PC-9 (cell line): Measurements from ENCODE around the gene MYH14. TPM values are rescaled to one million over a fixed set of nuclear protein-coding genes. Genes with fewer than 3 reads are reported as not detected.

Experiments
- BruUV-seq: library from RNA; stranded (reverse); fragments of 400-500 nt; replicated peaks from 2 replicates; lab custom pipeline; 2021; lab: Mats Ljungman, UMichigan
- CTCF ChIA-PET: fragments of 300-600 bp; sonication (Branson Sonifier 250); formaldehyde crosslinking; loops from one replicate; lab custom pipeline; 2022; ENCODE audit warnings: antibody characterized with exemption; lab: Charles Lee
- POLR2A ChIA-PET: fragments of 300-600 bp; sonication (Branson Sonifier 250); formaldehyde crosslinking; loops from one replicate; lab custom pipeline; 2022; ENCODE audit warnings: antibody characterized with exemption; ENCODE audit not compliant: unreplicated experiment; lab: Charles Lee
- DNase-seq, 2 experiments: peaks; one replicate each; pipeline versions ENCODE4 v3.0.0 to v3.0.0-alpha.2; 2015 to 2022; ENCODE audit warnings: mixed read lengths in 1 of 2
- H2AFZ ChIP-seq: fragments of 200-600 bp; sonication (generic); 2 replicates; pipeline ENCODE4 v1.8.1; 2017; ENCODE audit warnings: antibody characterized with exemption
- H3F3A ChIP-seq: fragments of 200-600 bp; sonication (generic); 2 replicates; pipeline ENCODE4 v1.8.1; 2017; ENCODE audit warnings: antibody characterized with exemption, mild to moderate bottlenecking, low read depth; ENCODE audit not compliant: insufficient read depth
- H3K27ac ChIP-seq: fragments of 200-600 bp; sonication (generic); 2 replicates; pipeline ENCODE4 v1.6.1; 2016; ENCODE audit warnings: mixed run types
- H3K27me3 ChIP-seq: fragments of 200-600 bp; sonication (generic); 2 replicates; pipeline ENCODE4 v1.6.1; 2016; ENCODE audit warnings: low read depth, mixed run types; ENCODE audit not compliant: insufficient read depth
- H3K36me3 ChIP-seq: fragments of 200-600 bp; sonication (generic); 2 replicates; pipeline ENCODE4 v1.6.1; 2016; ENCODE audit warnings: low read depth, mixed run types
- H3K4me1 ChIP-seq: fragments of 200-600 bp; sonication (generic); replicated peaks from 2 replicates; pipeline ENCODE4 v1.6.1; 2016; ENCODE audit warnings: mixed run types; ENCODE audit not compliant: insufficient read depth
- H3K4me2 ChIP-seq: fragments of 200-600 bp; sonication (generic); 2 replicates; pipeline ENCODE4 v1.6.1; 2017; ENCODE audit warnings: mixed run types
- H3K4me3 ChIP-seq: fragments of 200-600 bp; sonication (generic); 2 replicates; pipeline ENCODE4 v1.6.1; 2016; ENCODE audit warnings: mixed run types
- H3K79me2 ChIP-seq: fragments of 200-600 bp; sonication (generic); 2 replicates; pipeline ENCODE4 v1.6.1; 2017; ENCODE audit warnings: low read depth, mixed run types
- H3K9me2 ChIP-seq: fragments of 200-600 bp; sonication (generic); 2 replicates; pipeline ENCODE4 v1.8.1; 2017; ENCODE audit warnings: mild to moderate bottlenecking; ENCODE audit not compliant: insufficient read depth
- H3K9me3 ChIP-seq: fragments of 200-600 bp; sonication (generic); 2 replicates; pipeline ENCODE4 v1.8.1; 2016; ENCODE audit warnings: low read depth; ENCODE audit not compliant: insufficient read depth
- H4K20me1 ChIP-seq: fragments of 200-600 bp; sonication (generic); 2 replicates; pipeline ENCODE4 v1.8.1; 2017; ENCODE audit not compliant: insufficient read depth
- CTCF ChIP-seq: fragments of 200-600 bp; sonication (generic); conservative IDR thresholded peaks from 2 replicates; pipeline ENCODE4 v1.6.1; 2017; ENCODE audit warnings: mixed run types, antibody characterized with exemption, mild to moderate bottlenecking, moderate library complexity
- EZH2 ChIP-seq: fragments of 200-600 bp; sonication (generic); IDR thresholded peaks from 2 replicates; pipeline ENCODE4 v1.8.0; 2017; ENCODE audit warnings: antibody characterized with exemption, low read depth
- intact Hi-C: fragments of 100-400 bp; cut with micrococcal nuclease; formaldehyde crosslinking; loops from one replicate; pipeline ENCODE4 v1.10.0; 2022; ENCODE audit not compliant: unreplicated experiment
- total RNA-seq: library from RNA; stranded (reverse); gene quantifications from 2 replicates; pipeline ENCODE4 v1.2.3, GENCODE V29; 2021

MYH14 gene
- total RNA-seq, 1 experiment from 2014 or later: 115 TPM

GRCh38 chr19:50207730-50208129, 4.3 kb downstream of the MYH14 start:
- Histone ChIP-seq H3K27me3 (no peaks in the 10 kb centered on the region), H2AFZ (no peak overlapping the region), H3K9me3 (peaks cover 6% of the 10 kb centered on the region; the same call in 1 of the 2 replicates), H3K79me2 (peaks cover 35% of the 10 kb centered on the region), H3K9me2 (no peaks in the 10 kb centered on the region), H3F3A (peaks cover 14% of the 10 kb centered on the region), H3K27ac (no peak overlapping the region), H3K4me2 (no peak overlapping the region), H3K4me1 (peaks cover 24% of the 10 kb centered on the region), H4K20me1 (no peaks in the 10 kb centered on the region), H3K36me3 (peaks cover 20% of the 10 kb centered on the region), H3K4me3 (no peak overlapping the region)
- POLR2A ChIA-PET: no interaction called here
- no peak for DNase-seq
- intact Hi-C loops: no loop called here
- BruUV-seq: no TSS peak
- CTCF ChIA-PET: no interaction called here
- no peak for TF ChIP-seq CTCF
- TF ChIP-seq EZH2: no peak

- ChIA-PET POLR2A (no interaction called here), CTCF (no interaction called here)
- Histone ChIP-seq H4K20me1 (no peaks in the 10 kb centered on the region), H3K9me3 (peaks cover 6% of the 10 kb centered on the region; the same call in 1 of the 2 replicates), H3K27ac (no peak overlapping the region), H3K27me3 (no peaks in the 10 kb centered on the region), H3K4me1 (peaks cover 29% of the 10 kb centered on the region), H3K4me3 (no peak overlapping the region), H3K4me2 (no peak overlapping the region), H3K79me2 (peaks cover 30% of the 10 kb centered on the region), H3K36me3 (peaks cover 20% of the 10 kb centered on the region), H3K9me2 (no peaks in the 10 kb centered on the region), H3F3A (peaks cover 27% of the 10 kb centered on the region), H2AFZ (no peak overlapping the region)
- TF ChIP-seq EZH2 (no peak), CTCF (no peak)
- no peak for DNase-seq
- BruUV-seq: no TSS peak
- intact Hi-C loops: no loop called here
Observed at GRCh38 chr19:50209131-50209530, 5.7 kb downstream of the MYH14 start.

GRCh38 chr19:50210425-50210824, 7.0 kb downstream of the MYH14 start:
- Histone ChIP-seq H3K4me1 (peaks cover 26% of the 10 kb centered on the region), H3K27ac (no peak overlapping the region), H3K9me3 (peaks cover 6% of the 10 kb centered on the region; the same call in 1 of the 2 replicates), H2AFZ (no peak overlapping the region), H3K4me3 (no peak overlapping the region), H3K36me3 (peaks cover 20% of the 10 kb centered on the region), H3K4me2 (no peak overlapping the region), H3K79me2 (peaks cover 22% of the 10 kb centered on the region), H3K9me2 (no peaks in the 10 kb centered on the region), H3F3A (peaks cover 24% of the 10 kb centered on the region), H3K27me3 (no peaks in the 10 kb centered on the region), H4K20me1 (no peaks in the 10 kb centered on the region)
- no peak for DNase-seq
- ChIA-PET POLR2A (interaction anchor here (0.6 kb wide), 1 partner anchor 144 kb away, joined by 8 read pairs; no protein-coding TSS in a partner anchor), CTCF (no interaction called here)
- intact Hi-C loops: no loop called here
- no TSS peak for BruUV-seq
- TF ChIP-seq CTCF: no peak
- no peak for TF ChIP-seq EZH2
